GM12872 (cell line): ENCODE data around the gene TEX38.

Source experiments
- CTCF ChIP-seq: IDR thresholded peaks from 3 replicates; pipeline ENCODE4 v1.5.1; 2011; ENCODE audit warnings: low read depth, mild to moderate bottlenecking, low read length, moderate library complexity; ENCODE audit not compliant: insufficient read depth

TEX38 gene

GRCh38 chr1:46673749-46674182 is 2.1 kb downstream of the TEX38 start:
- no peak for TF ChIP-seq CTCF

- no peak for TF ChIP-seq CTCF
Measured at GRCh38 chr1:46675549-46676314, 4.1 kb downstream of the TEX38 start.

- TF ChIP-seq CTCF, result no peak
Measured at GRCh38 chr1:46676531-46676930, 4.9 kb downstream of the TEX38 start.

GRCh38 chr1:46677339-46677738 is 5.7 kb downstream of the TEX38 start:
- no peak for TF ChIP-seq CTCF

GRCh38 chr1:46679789-46680573 is 8.3 kb downstream of the TEX38 start:
- TF ChIP-seq CTCF, result no peak

- no peak for TF ChIP-seq CTCF
Measured at GRCh38 chr1:46681333-46682034, 9.8 kb downstream of the TEX38 start.

- TF ChIP-seq CTCF, result no peak
Measured at GRCh38 chr1:46682064-46682463, 10.4 kb downstream of the TEX38 start.
